ENCODE measurements around the gene RNF166.

RNF166 gene

DNA sequence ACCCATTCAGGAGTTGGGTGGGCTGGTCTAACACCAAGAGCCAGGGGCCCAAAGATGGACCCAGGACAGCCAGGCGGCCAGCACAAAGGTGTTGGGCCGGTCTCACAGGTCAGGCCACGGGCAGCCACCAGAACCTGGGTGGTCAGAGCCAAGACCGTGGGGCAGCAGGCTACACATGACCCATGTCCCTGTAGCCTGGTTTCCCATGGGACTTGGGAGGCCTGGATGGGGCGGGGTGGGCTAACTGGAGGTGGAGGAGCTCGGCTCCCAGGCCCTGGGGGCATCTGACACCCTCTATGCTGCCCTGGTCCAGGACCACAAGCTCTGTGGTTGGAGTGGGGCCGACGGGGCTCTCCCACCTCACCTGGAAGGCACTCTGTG, 17.3 kb upstream of the RNF166 start:
- no peak for DNase-seq

- no peak for DNase-seq
These were observed 16.7 kb upstream of the RNF166 start for GRCh38 chr16:88722784-88723506.

- DNase-seq = no peak
These were observed 15.9 kb upstream of the RNF166 start for GRCh38 chr16:88721815-88722755.

GRCh38 chr16:88721236-88721635, 15.0 kb upstream of the RNF166 start:
- DNase-seq = no peak

GRCh38 chr16:88720396-88720970, 14.3 kb upstream of the RNF166 start:
- no peak for DNase-seq

GRCh38 chr16:88719933-88720296, 13.7 kb upstream of the RNF166 start:
- DNase-seq = no peak

DNA sequence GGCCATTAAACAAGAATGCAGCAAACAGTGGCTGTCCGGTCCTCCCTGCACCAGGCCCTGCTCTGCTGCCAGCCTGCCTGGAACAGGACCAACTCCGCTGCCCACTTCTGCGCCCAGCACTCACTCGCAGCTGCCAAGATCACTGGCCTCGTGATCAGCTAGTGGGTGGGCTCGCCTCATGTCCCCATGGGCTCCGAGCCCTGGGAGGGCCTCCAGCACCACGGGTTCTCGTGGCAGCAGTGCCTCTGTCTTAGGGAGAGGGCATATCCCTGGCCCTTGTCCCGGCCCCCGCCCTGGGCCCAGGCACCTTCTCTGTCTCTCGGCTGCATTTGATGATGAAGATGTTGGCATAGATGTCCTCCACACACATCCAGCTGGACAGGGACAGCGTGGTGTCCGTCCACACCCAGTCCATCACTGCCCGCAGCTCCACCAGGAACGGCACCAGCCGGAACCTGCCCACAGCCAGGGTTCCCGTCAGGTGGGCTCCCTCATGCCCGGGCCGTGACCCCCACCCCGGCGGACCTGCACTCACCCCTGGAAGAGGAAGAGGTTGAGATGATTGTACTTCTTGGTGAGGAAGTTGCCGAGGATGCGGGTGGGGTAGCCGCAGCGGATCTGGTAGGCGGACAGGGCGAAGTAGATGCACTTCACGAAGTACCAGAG, 13.2 kb upstream of the RNF166 start:
- no peak for DNase-seq

- DNase-seq = no peak
These were observed 12.0 kb upstream of the RNF166 start for GRCh38 chr16:88718178-88718577.

GRCh38 chr16:88716601-88717001, 10.4 kb upstream of the RNF166 start:
- no peak for DNase-seq

- DNase-seq = no peak
These were observed 10.0 kb upstream of the RNF166 start for GRCh38 chr16:88716201-88716600.

DNA sequence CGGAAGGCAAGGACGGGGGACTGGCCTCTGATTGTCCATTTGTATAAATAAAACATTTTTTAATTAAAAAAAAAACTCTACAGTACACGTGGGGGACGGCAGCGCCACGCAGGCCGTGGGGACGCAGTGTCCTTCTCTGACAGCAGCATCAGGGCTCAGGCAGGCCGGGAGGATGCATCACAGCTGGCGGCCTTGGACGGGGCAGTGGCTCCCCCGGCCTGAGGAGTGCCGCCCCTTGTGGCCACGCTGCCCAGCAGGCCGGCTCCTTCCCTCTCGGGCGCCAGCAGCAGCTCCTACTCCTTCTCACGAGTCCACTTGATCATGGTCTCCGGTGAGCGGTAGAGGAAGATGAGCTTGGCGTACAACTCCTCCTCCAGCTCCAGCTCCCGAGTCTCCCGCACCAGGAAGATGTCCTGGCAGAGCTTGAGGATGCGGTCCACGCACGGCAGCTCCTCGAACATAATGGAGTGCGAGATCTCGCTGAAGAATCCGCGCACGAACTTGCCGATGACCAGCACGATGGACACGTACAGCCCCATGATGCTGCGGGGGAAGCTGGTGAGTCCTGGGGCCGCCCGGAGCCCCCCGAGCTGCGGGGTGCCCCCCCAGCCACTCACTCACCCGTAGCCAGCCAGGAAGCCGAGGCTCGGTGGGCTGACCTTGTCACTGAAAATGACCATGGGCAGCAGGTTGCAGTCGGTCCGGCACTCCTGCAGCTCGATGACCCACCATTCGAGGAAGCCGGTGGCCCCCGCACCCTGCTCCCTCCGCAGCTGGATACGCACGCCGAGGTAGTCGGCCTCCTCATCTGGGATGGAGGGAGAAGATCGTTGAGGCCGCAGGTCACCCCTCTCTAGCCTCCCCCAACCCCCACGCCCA, 9.3 kb upstream of the RNF166 start:
- DNase-seq = no peak

GRCh38 chr16:88714420-88715302, 8.5 kb upstream of the RNF166 start:
- no peak for DNase-seq

GRCh38 chr16:88713568-88714419, 7.6 kb upstream of the RNF166 start:
- DNase-seq = no peak

DNA sequence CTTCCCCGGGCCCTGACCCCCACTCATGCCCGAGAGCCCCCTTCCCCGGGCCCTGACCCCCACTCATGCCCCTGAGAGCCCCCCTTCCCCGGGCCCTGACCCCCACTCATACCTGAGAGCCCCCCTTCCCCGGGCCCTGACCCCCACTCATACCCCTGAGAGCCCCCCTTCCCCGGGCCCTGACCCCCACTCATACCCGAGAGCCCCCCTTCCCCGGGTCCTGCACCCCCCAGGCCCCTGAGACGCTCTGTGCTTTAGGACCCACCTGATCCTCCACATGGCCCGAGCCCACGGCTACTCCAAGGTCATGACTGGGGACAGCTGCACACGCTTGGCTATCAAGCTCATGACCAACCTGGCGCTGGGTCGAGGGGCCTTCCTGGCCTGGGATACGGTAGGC, 6.8 kb upstream of the RNF166 start:
- no peak for DNase-seq

- no peak for DNase-seq
These were observed 6.3 kb upstream of the RNF166 start for GRCh38 chr16:88712362-88712979.

DNA sequence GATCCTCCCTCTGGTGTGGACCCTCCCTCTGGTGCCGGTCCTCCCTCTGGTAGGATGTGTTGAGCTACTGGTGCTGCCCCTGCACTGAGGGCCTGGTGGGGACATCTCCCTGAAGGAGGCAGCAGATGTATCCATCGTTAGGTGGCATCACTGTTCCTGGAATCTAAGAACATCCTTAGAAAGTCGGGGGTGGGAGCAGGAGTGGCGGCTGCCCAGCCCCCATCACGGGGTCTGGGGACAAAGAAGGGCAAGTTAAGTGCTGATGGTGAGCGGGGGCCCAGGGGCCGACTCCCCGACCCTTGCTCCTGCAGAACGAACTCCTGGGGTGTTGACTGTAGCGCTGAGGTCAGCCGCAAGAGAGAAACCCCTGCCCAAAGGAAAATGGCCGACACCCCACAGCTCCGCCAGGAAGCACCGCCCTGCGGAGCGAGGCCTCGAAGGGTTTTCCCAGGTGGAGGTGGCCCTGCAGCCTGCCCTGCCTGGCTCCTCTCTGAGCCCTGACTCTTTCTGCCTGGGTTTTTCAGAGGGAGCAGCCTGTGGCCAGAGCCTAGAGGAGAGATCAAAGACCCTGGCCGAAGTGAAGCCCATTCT, 5.6 kb upstream of the RNF166 start:
- no peak for DNase-seq

DNA sequence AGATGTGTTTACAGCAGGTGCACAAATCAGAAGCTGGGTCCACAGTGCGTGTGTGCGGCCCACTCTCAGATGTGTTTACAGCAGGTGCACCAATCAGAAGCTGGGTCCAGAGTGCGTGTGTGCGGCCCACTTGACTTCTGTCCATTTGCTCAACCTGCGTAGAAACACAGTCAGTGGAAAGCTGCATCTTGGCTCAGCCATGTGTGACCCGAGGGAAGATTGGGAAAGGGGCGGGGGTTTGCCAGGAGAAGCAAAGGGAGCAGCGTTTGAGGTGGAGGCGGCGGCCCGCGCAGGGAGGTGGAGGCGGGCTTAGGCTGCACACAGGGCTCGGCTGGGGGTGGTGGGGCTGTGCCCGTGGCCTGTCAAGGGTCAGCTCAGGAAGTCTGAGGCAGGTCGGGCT, 4.3 kb upstream of the RNF166 start:
- DNase-seq = no peak

DNA sequence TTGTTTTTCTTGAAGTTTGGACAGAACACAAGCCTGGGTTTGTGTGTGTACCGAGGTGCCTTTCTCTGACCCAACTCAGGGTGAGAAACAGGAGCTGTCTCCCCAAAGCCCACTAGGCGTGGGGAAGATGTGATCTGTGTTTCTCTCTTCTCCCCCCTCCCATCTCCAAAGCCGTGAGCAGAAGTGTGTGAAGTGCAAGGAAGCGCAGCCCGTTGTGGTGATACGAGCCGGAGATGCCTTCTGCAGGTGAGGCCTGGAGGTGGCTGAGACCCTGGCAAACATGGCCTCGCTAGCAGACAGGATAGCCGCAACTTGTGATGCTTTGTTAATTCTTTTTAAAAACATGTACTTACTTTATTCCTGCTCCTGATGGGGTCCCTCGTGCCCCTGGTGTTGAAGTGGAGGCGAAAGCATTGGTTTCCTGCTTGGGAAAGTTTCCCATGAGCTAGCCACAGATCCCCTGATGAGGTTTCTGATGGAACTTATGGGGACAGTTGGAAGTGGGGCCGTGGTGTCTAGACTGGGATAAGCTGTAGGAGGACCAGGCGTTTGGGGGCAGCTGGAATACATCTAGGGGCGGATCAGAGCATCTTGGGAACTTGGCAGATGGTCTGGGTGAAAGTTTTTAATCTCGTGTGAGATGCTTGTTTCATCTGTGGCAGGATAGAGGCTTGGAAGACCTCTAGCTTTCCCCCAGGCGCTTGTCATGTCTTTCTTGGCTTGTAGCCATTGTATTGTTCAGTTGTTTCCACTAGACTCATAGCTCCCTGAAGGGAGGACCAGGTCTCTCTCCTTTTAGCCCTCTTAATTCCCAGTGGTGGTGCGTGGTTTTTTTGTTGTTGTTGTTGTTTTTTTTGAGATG, 988 bp upstream of the RNF166 start:
- DNase-seq = no peak

Measured in NCI-H2029 treated with DMSO at 0.1 percent for 48 hours (cell line).